Measurements from ENCODE around the gene DNAJC1.

The DNAJC1 gene

GRCh38 chr10:22049635-22050034 lies 46.1 kb upstream of the DNAJC1 start:
- Histone ChIP-seq H3K9me3 (ENCODE audit: control insufficient read depth, insufficient read depth, low read depth, low read length) (no peaks in the 10 kb centered on the region), H3K27ac (ENCODE audit: extremely low read depth, low read depth, low read length) (no peak overlapping the region), H3K4me3 (ENCODE audit: low read depth, low read length) (no peak overlapping the region), H3K36me3 (ENCODE audit: control insufficient read depth in 2 of 2, insufficient read depth in 1 of 2, low read length in 2 of 2) (no peaks in the 10 kb centered on the region), H3K4me1 (ENCODE audit: control insufficient read depth, insufficient read depth, low read length) (no peaks in the 10 kb centered on the region)
- no peak for TF ChIP-seq ZNF140 (tag by site-specific recombination; IDR thresholded peaks at IDR 0.05)
- no peak for TF ChIP-seq ZBTB20 (tag by site-specific recombination; IDR thresholded peaks at IDR 0.05)
- TF ChIP-seq KLF10 (tag by site-specific recombination; IDR thresholded peaks at IDR 0.05): no peak
- no peak for TF ChIP-seq OVOL3 (tag by site-specific recombination; IDR thresholded peaks at IDR 0.05)
- no peak for TF ChIP-seq ZNF830 (tag by site-specific recombination; IDR thresholded peaks at IDR 0.05; ENCODE audit: low read depth)
- TF ChIP-seq ZFP3 (tag by site-specific recombination; IDR thresholded peaks at IDR 0.05; ENCODE audit: low read depth): no peak
- no peak for TF ChIP-seq ZNF514 (tag by site-specific recombination; IDR thresholded peaks at IDR 0.05)
- ChIA-PET POLR2A (no interaction called here), CTCF (interaction anchor here (0.7 kb wide), 2 partner anchors 183 to 633 kb away, joined by 3 read pairs; no protein-coding TSS in a partner anchor)

GRCh38 chr10:22047812-22048211 lies 44.3 kb upstream of the DNAJC1 start:
- ChIA-PET CTCF (no interaction called here), POLR2A (no interaction called here)
- H3K4me3 ChIP-seq (ENCODE audit: low read depth, low read length): no peak overlapping the region
- no peak overlapping the region for H3K27ac ChIP-seq (ENCODE audit: extremely low read depth, low read depth, low read length)
- H3K4me1 ChIP-seq (ENCODE audit: control insufficient read depth, insufficient read depth, low read length): 0 out of 2 replicates have a peak, but pooled peaks cover 2% of the 10 kb centered on the region
- TF ChIP-seq ZNF580 (tag by site-specific recombination; IDR thresholded peaks at IDR 0.05): 0 out of 2 replicates have a peak, but pooled peaks have one; percentile 15
- no peak for TF ChIP-seq ZNF18 (tag by site-specific recombination; IDR thresholded peaks at IDR 0.05)
- peak; percentile 99 for TF ChIP-seq ZNF10 (tag by site-specific recombination; IDR thresholded peaks at IDR 0.05)
- no peaks in the 10 kb centered on the region for H3K36me3 ChIP-seq (ENCODE audit: control insufficient read depth in 2 of 2, insufficient read depth in 1 of 2, low read length in 2 of 2)
- no peaks in the 10 kb centered on the region for H3K9me3 ChIP-seq (ENCODE audit: control insufficient read depth, insufficient read depth, low read depth, low read length)

- no peaks in the 10 kb centered on the region for H3K36me3 ChIP-seq (ENCODE audit: control insufficient read depth in 2 of 2, insufficient read depth in 1 of 2, low read length in 2 of 2)
- H3K27ac ChIP-seq (ENCODE audit: extremely low read depth, low read depth, low read length): no peak overlapping the region
- POLR2A ChIA-PET: no interaction called here
- TF ChIP-seq ZNF629 (tag by site-specific recombination; IDR thresholded peaks at IDR 0.05) (no peak), GLIS2 (tag by site-specific recombination; IDR thresholded peaks at IDR 0.05) (no peak), ZNF19 (tag by site-specific recombination; IDR thresholded peaks at IDR 0.05; ENCODE audit: low read depth) (no peak), ZNF521 (tag by site-specific recombination; IDR thresholded peaks at IDR 0.05) (no peak), ZNF18 (tag by site-specific recombination; IDR thresholded peaks at IDR 0.05) (no peak), ZNF548 (tag by site-specific recombination; IDR thresholded peaks at IDR 0.05) (no peak), ZSCAN30 (tag by site-specific recombination; IDR thresholded peaks at IDR 0.05) (no peak), YY2 (tag by site-specific recombination; IDR thresholded peaks at IDR 0.05) (no peak), ZBTB26 (tag by site-specific recombination; optimal IDR thresholded peaks at IDR 0.05) (no peak), ZNF580 (tag by site-specific recombination; IDR thresholded peaks at IDR 0.05) (no peak), ZNF16 (tag by site-specific recombination; IDR thresholded peaks at IDR 0.05; ENCODE audit: low read depth) (no peak), ZNF626 (tag by site-specific recombination; IDR thresholded peaks at IDR 0.05) (no peak), HIC1 (tag by site-specific recombination; IDR thresholded peaks at IDR 0.05) (no peak), KLF16 (tag by site-specific recombination; IDR thresholded peaks at IDR 0.05) (no peak)
- CTCF ChIA-PET: no interaction called here
- H3K4me1 ChIP-seq (ENCODE audit: control insufficient read depth, insufficient read depth, low read length): 0 out of 2 replicates have a peak, but pooled peaks cover 2% of the 10 kb centered on the region
- no peak overlapping the region for H3K4me3 ChIP-seq (ENCODE audit: low read depth, low read length)
- no peaks in the 10 kb centered on the region for H3K9me3 ChIP-seq (ENCODE audit: control insufficient read depth, insufficient read depth, low read depth, low read length)
Observed at GRCh38 chr10:22043327-22043633, 39.8 kb upstream of the DNAJC1 start.
